ENCODE data around the gene LMCD1.

LMCD1 gene

GRCh38 chr3:8505621-8506020 is 4.0 kb downstream of the LMCD1 start:
- no peak for DNase-seq (ENCODE audit: low read depth in 2 of 2)

GRCh38 chr3:8506571-8507061 is 5.0 kb downstream of the LMCD1 start:
- no peak for DNase-seq (ENCODE audit: low read depth in 2 of 2)

GRCh38 chr3:8507496-8507895 is 5.9 kb downstream of the LMCD1 start:
- no peak for DNase-seq (ENCODE audit: low read depth in 2 of 2)

- no peak for DNase-seq (ENCODE audit: low read depth in 2 of 2)
These were observed 8.3 kb downstream of the LMCD1 start for GRCh38 chr3:8509961-8510360.

GRCh38 chr3:8512234-8512633 is 10.6 kb downstream of the LMCD1 start:
- DNase-seq (ENCODE audit: low read depth in 2 of 2): no peak

- DNase-seq (ENCODE audit: low read depth in 2 of 2): no peak
These were observed 14.5 kb downstream of the LMCD1 start for GRCh38 chr3:8516047-8516661.

GRCh38 chr3:8516783-8517182 is 15.2 kb downstream of the LMCD1 start:
- DNase-seq (ENCODE audit: low read depth in 2 of 2): no peak

- no peak for DNase-seq (ENCODE audit: low read depth in 2 of 2)
These were observed 15.9 kb downstream of the LMCD1 start for GRCh38 chr3:8517487-8517886.

GRCh38 chr3:8518138-8518537 is 16.5 kb downstream of the LMCD1 start:
- DNase-seq (ENCODE audit: low read depth in 2 of 2): no peak

GRCh38 chr3:8519156-8519555 is 17.5 kb downstream of the LMCD1 start:
- no peak for DNase-seq (ENCODE audit: low read depth in 2 of 2)

GRCh38 chr3:8519774-8520448 is 18.3 kb downstream of the LMCD1 start:
- DNase-seq (ENCODE audit: low read depth in 2 of 2): no peak

- no peak for DNase-seq (ENCODE audit: low read depth in 2 of 2)
These were observed 19.3 kb downstream of the LMCD1 start for GRCh38 chr3:8520816-8521403.

- DNase-seq (ENCODE audit: low read depth in 2 of 2): no peak
These were observed 21.4 kb downstream of the LMCD1 start for GRCh38 chr3:8523041-8523440.

GRCh38 chr3:8524249-8524648 is 22.6 kb downstream of the LMCD1 start:
- DNase-seq (ENCODE audit: low read depth in 2 of 2): no peak

GRCh38 chr3:8524656-8525399 is 23.2 kb downstream of the LMCD1 start:
- no peak for DNase-seq (ENCODE audit: low read depth in 2 of 2)

- no peak for DNase-seq (ENCODE audit: low read depth in 2 of 2)
These were observed 24.3 kb downstream of the LMCD1 start for GRCh38 chr3:8525893-8526292.

- DNase-seq (ENCODE audit: low read depth in 2 of 2): no peak
These were observed 27.6 kb downstream of the LMCD1 start for GRCh38 chr3:8529181-8529637.

GRCh38 chr3:8529738-8530525 is 28.3 kb downstream of the LMCD1 start:
- DNase-seq (ENCODE audit: low read depth in 2 of 2): no peak

- no peak for DNase-seq (ENCODE audit: low read depth in 2 of 2)
These were observed 29.0 kb downstream of the LMCD1 start for GRCh38 chr3:8530581-8530980.

- no peak for DNase-seq (ENCODE audit: low read depth in 2 of 2)
These were observed 30.7 kb downstream of the LMCD1 start for GRCh38 chr3:8532251-8532871.

Measured in stimulated activated CD8-positive, alpha-beta memory T cell treated with anti-CD3 and anti-CD28 coated beads, Interleukin-7, amount 100 ng/mL, for 4 hours (primary cell).